A549 (cell line): ENCODE data around the gene WHRN. TPM values are rescaled to one million over a fixed set of nuclear protein-coding genes. Genes with fewer than 3 reads are reported as not detected.

Experiments used
- ATAC-seq, 2 experiments: fragments of 200-7000 bp in 1 of 2; fragments of >200 bp in 1 of 2; cut with Nextera tagmentation in 1 of 2; cut with Tn5 transposase in 1 of 2; 3 replicates each; pipeline versions ENCODE4 v1.8.0 to v1.9.1; 2018 to 2020; ENCODE audit warnings: mild to moderate bottlenecking in 1 of 2, moderate library complexity in 1 of 2
- CTCF ChIA-PET: fragments of 300-600 bp; sonication (Branson Sonifier 250); formaldehyde crosslinking; extraction: SDS; loops from one replicate; lab custom pipeline; 2021; ENCODE audit warnings: antibody characterized with exemption, inconsistent platforms; lab: Yijun Ruan, JAX
- POLR2A ChIA-PET: fragments of 350-600 bp; formaldehyde crosslinking; extraction: SDS; loops from one replicate; lab custom pipeline; 2021; ENCODE audit warnings: antibody characterized with exemption, inconsistent platforms; lab: Yijun Ruan, JAX
- DNase-seq, 2 experiments: peaks; one replicate each; pipeline versions ENCODE4 v3.0.0 to v3.0.0-alpha.2; 2011 to 2016; ENCODE audit warnings: low read depth in 1 of 2, low spot score in 1 of 2
- FAIRE-seq: peaks from 2 replicates; lab custom pipeline; 2011; peaks lifted over from hg19 to GRCh38; lab: Jason Lieb, UNC
- H3K27ac ChIP-seq, 2 experiments: fragments of >200 bp; sonication (Bioruptor Twin); formaldehyde crosslinking; 3 replicates each; pipeline ENCODE4 v1.5.1; 2016 to 2017
- H3K4me1 ChIP-seq: fragments of >200 bp; sonication (Bioruptor Twin); formaldehyde crosslinking; 3 replicates; pipeline ENCODE4 v1.6.1; 2016
- H3K4me2 ChIP-seq: fragments of >200 bp; sonication (Bioruptor Twin); formaldehyde crosslinking; 3 replicates; pipeline ENCODE4 v1.6.1; 2016
- H3K4me3 ChIP-seq: fragments of >200 bp; sonication (Bioruptor Twin); formaldehyde crosslinking; 3 replicates; pipeline ENCODE4 v1.5.1; 2016
- H3K9me3 ChIP-seq: fragments of >200 bp; sonication (Bioruptor Twin); formaldehyde crosslinking; 3 replicates; pipeline ENCODE4 v1.6.1; 2016
- CBX8 ChIP-seq: fragments of 200-600 bp; sonication (generic); IDR thresholded peaks from 2 replicates; pipeline ENCODE4 v1.6.1; 2016
- CEBPB ChIP-seq, 2 experiments: fragments of >200 bp in 1 of 2; sonication (Bioruptor Twin) in 1 of 2; formaldehyde crosslinking in 1 of 2; IDR thresholded peaks; 2 replicates each; pipeline ENCODE4 v1.6.1; 2012 to 2016
- E2F6 ChIP-seq: IDR thresholded peaks from 2 replicates; pipeline ENCODE4 v1.6.1; 2012; ENCODE audit warnings: low read depth, borderline replicate concordance
- EP300 ChIP-seq, 2 experiments: fragments of >200 bp; sonication (Bioruptor Twin); formaldehyde crosslinking; IDR thresholded peaks; 2 replicates in 1 of 2; 3 replicates in 1 of 2; pipeline ENCODE4 v1.6.1; 2016 to 2017
- FOSL2 ChIP-seq, 2 experiments: fragments of 450-650 bp in 1 of 2; fragments of >200 bp in 1 of 2; sonication (Bioruptor Twin) in 1 of 2; formaldehyde crosslinking; IDR thresholded peaks; 2 replicates each; pipeline versions ENCODE4 v1.5.0 to v1.6.1; 2016 to 2020; ENCODE audit warnings: mild to moderate bottlenecking in 1 of 2, moderate library complexity in 1 of 2
- JUN ChIP-seq, 2 experiments: fragments of >200 bp; sonication (Bioruptor Twin); formaldehyde crosslinking; IDR thresholded peaks; 2 replicates in 1 of 2; 3 replicates in 1 of 2; pipeline ENCODE4 v1.6.1; 2016 to 2017
- JUNB ChIP-seq: fragments of >200 bp; sonication (Bioruptor Twin); formaldehyde crosslinking; IDR thresholded peaks from 2 replicates; pipeline ENCODE4 v1.6.1; 2016
- KDM1A ChIP-seq: fragments of 200-600 bp; sonication (generic); IDR thresholded peaks from 2 replicates; pipeline ENCODE4 v1.6.1; 2016; ENCODE audit warnings: low read depth, mild to moderate bottlenecking
- MAFK ChIP-seq: fragments of 450-650 bp; IDR thresholded peaks from 2 replicates; pipeline ENCODE4 v1.6.1; 2014; ENCODE audit not compliant: partially characterized antibody
- MAX ChIP-seq: IDR thresholded peaks from 2 replicates; pipeline ENCODE4 v1.6.1; 2012
- MYC ChIP-seq: IDR thresholded peaks from 2 replicates; pipeline ENCODE4 v1.6.1; 2012; ENCODE audit warnings: mild to moderate bottlenecking, inconsistent platforms, low read length, improper control_type of control experiment, borderline replicate concordance
- PHF8 ChIP-seq: fragments of 200-600 bp; sonication (generic); IDR thresholded peaks from 2 replicates; pipeline ENCODE4 v1.6.1; 2016; ENCODE audit warnings: low read depth, mild to moderate bottlenecking, antibody characterized with exemption, moderate library complexity, borderline replicate concordance
- POLR2A ChIP-seq: IDR thresholded peaks from 2 replicates; pipeline ENCODE4 v1.6.1; 2012; ENCODE audit warnings: mild to moderate bottlenecking, low read length
- POLR2AphosphoS2 ChIP-seq: conservative IDR thresholded peaks from 2 replicates; pipeline ENCODE4 v1.6.1; 2012; ENCODE audit warnings: low read length, improper control_type of control experiment, inconsistent platforms
- RAD21 ChIP-seq, 2 experiments: fragments of >200 bp in 1 of 2; sonication (Bioruptor Twin) in 1 of 2; formaldehyde crosslinking in 1 of 2; IDR thresholded peaks in 1 of 2; conservative IDR thresholded peaks in 1 of 2; 2 replicates in 1 of 2; 3 replicates in 1 of 2; pipeline ENCODE4 v1.6.1; 2012 to 2018; ENCODE audit warnings: inconsistent platforms in 1 of 2
- RCOR1 ChIP-seq: fragments of 150-350 bp; IDR thresholded peaks from 2 replicates; pipeline ENCODE4 v1.6.1; 2014; ENCODE audit warnings: antibody characterized with exemption, low read length, low read depth
- RFX5 ChIP-seq: fragments of 450-650 bp; IDR thresholded peaks from 2 replicates; pipeline ENCODE4 v1.7.1; 2014; ENCODE audit warnings: antibody characterized with exemption, mild to moderate bottlenecking, moderate library complexity
- RNF2 ChIP-seq: fragments of 200-600 bp; sonication (generic); IDR thresholded peaks from 2 replicates; pipeline ENCODE4 v1.6.1; 2016; ENCODE audit warnings: low read depth, mild to moderate bottlenecking, antibody characterized with exemption, moderate library complexity, borderline replicate concordance
- SREBF2 ChIP-seq: fragments of 450-650 bp; IDR thresholded peaks from 2 replicates; pipeline ENCODE4 v1.6.1; 2014; ENCODE audit warnings: mild to moderate bottlenecking, moderate library complexity
- ZSCAN20 ChIP-seq: fragments of 250-450 bp; sonication (Bioruptor Pico); IDR thresholded peaks from 2 replicates; pipeline ENCODE4 v1.8.0; 2022; ENCODE audit warnings: mild to moderate bottlenecking, moderate library complexity
- WGBS: methylation state at CpG from one replicate; pipeline ENCODE4 v1.1.6; 2017; ENCODE audit errors: missing lambda C conversion rate; 5-methylcytosine and 5-hydroxymethylcytosine counted together
- polyA plus RNA-seq, 4 experiments: library from polyadenylated mRNA; depleted of rRNA in 3 of 4; stranded (reverse); fragments of >200 nt; fragmentation: RNase III in 1 of 4; extraction: RNeasy Plus Mini Kit Qiagen cat#74134 plus additional on column Dnase treatment in 1 of 4; gene quantifications; 2 replicates in 3 of 4; 3 replicates in 1 of 4; pipeline ENCODE4 v1.2.3, GENCODE V29; 2011 to 2017

WHRN gene
- polyA plus RNA-seq, 2 of the 4 experiments (the other 2 are of a cell fraction) = 1.2 to 3.2 TPM

GRCh38 chr9:114400219-114400618, 105.1 kb downstream of the WHRN start:
- H3K4me2 ChIP-seq = no peak overlapping the region

GRCh38 chr9:114399381-114399780, 105.9 kb downstream of the WHRN start:
- FAIRE-seq = no peak

More at GRCh38 chr9:114400219-114400618, 105.1 kb downstream of the WHRN start:
- FAIRE-seq = no peak
- TF ChIP-seq RNF2 = no peak
- TF ChIP-seq, all 56 proteins: peak for 0
- Histone ChIP-seq H3K27ac (no peak overlapping the region), H3K9me3 (no peaks in the 10 kb centered on the region), H3K4me1 (peaks cover 9% of the 10 kb centered on the region; the same call in 1 of the 3 replicates), H3K4me3 (no peak overlapping the region)
- CTCF ChIA-PET = interaction anchor here (0.6 to 11.9 kb wide), 7 partner anchors 8 to 510 kb away, joined by 3 to 160 read pairs (median 3); no protein-coding TSS in a partner anchor
- 25% methylated on average over 1 of the region's 1 CpG for WGBS
- ATAC-seq = no peak
- POLR2A ChIA-PET = no interaction called here
- no peak for DNase-seq

GRCh38 chr9:114397848-114398605, 107.2 kb downstream of the WHRN start:
- TF ChIP-seq JUN (IDR thresholded peaks at IDR 0.05) = no peak
- TF ChIP-seq POLR2A = 0 out of 2 replicates have a peak, but pooled peaks have one; percentile 11
- no peak for TF ChIP-seq POLR2AphosphoS2
- peak; percentile 64 for TF ChIP-seq PHF8
- TF ChIP-seq RNF2 = no peak
- no peak for TF ChIP-seq MAFK
- peak; percentile 63; the same call in 1 of the 2 replicates for TF ChIP-seq MAX
- no peak for TF ChIP-seq RFX5
- no peak for TF ChIP-seq JUNB
- peak; percentile 62 for TF ChIP-seq E2F6
- TF ChIP-seq RCOR1 = 0 out of 2 replicates have a peak, but pooled peaks have one; percentile 20
- TF ChIP-seq MYC = no peak
- TF ChIP-seq EP300 (IDR thresholded peaks at IDR 0.05) = no peak
- no peak for TF ChIP-seq SREBF2
- TF ChIP-seq FOSL2 (IDR thresholded peaks at IDR 0.05) = no peak
- no peak for TF ChIP-seq FOSL2 (CRISPR knock-in tag; IDR thresholded peaks at IDR 0.05)
- TF ChIP-seq RAD21 (conservative IDR thresholded peaks at IDR 0.05 in 1 of 2, IDR thresholded peaks at IDR 0.05 in 1 of 2) = no peak
- peak; percentile 88 for TF ChIP-seq KDM1A
- TF ChIP-seq ZSCAN20 (CRISPR knock-in tag) = no peak
- TF ChIP-seq, all 56 proteins: peak for 6
- peaks cover 10% of the 10 kb centered on the region; the same call in 1 of the 3 replicates for H3K4me1 ChIP-seq
- FAIRE-seq (no peak), DNase-seq (peak; percentile 92 to 96), ATAC-seq (peak; percentile 89 to 95)
- CTCF ChIA-PET = interaction anchor here (0.9 to 1.3 kb wide), 5 partner anchors 10 to 617 kb away, joined by 3 to 4 read pairs (median 3); no protein-coding TSS in a partner anchor
- no peaks in the 10 kb centered on the region for H3K9me3 ChIP-seq
- 1% methylated on average over 25 of the region's 66 CpGs for WGBS
- POLR2A ChIA-PET = interaction anchor here (1.0 kb wide), 1 partner anchor 12 kb away, joined by 3 read pairs; no protein-coding TSS in a partner anchor
- H3K4me2 ChIP-seq = peak overlapping the region; percentile 95
- H3K4me3 ChIP-seq = peak overlapping the region; percentile 69
- peak overlapping the region; percentile 75 to 88 for H3K27ac ChIP-seq

More at GRCh38 chr9:114399381-114399780, 105.9 kb downstream of the WHRN start:
- ChIA-PET POLR2A (no interaction called here), CTCF (interaction anchor here (0.7 to 11.9 kb wide), 5 partner anchors 9 to 615 kb away, joined by 3 to 160 read pairs (median 4); no protein-coding TSS in a partner anchor)
- no peak for DNase-seq
- no peak for TF ChIP-seq E2F6
- TF ChIP-seq CEBPB (IDR thresholded peaks at IDR 0.05) = no peak
- TF ChIP-seq CBX8 = no peak
- TF ChIP-seq MAFK = no peak
- no peak for TF ChIP-seq RAD21 (conservative IDR thresholded peaks at IDR 0.05 in 1 of 2, IDR thresholded peaks at IDR 0.05 in 1 of 2)
- WGBS = 68% methylated on average over 4 of the region's 4 CpGs
- no peak overlapping the region for H3K27ac ChIP-seq
- peaks cover 9% of the 10 kb centered on the region; the same call in 1 of the 3 replicates for H3K4me1 ChIP-seq
- H3K4me2 ChIP-seq = no peak overlapping the region
- no peaks in the 10 kb centered on the region for H3K9me3 ChIP-seq
- no peak overlapping the region for H3K4me3 ChIP-seq
- ATAC-seq = no peak
